ENCODE data around the gene HMG20B.

Gene HMG20B

DNA sequence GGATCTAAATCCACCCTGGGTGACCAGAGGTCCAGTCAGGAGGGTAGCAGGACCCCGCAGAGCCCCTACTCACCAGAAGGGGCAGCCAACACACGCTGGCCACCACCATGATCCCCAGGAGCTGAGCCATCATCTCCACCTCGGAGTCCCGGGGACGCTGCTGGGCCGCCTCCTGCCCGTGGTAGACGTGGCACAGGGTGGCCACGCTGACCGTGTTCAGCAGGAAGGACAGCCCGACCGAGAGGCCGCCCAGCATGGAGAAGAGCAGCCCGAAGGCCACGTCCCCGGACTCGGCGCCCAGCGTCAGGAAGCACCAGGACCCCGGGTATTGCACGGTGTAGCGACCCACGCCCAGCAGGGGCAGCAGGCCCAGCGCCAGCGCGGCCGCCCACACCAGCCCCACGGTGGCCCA lies 27.0 kb downstream of the HMG20B start:
- TF ChIP-seq GATA3 (IDR thresholded peaks at IDR 0.05; ENCODE audit: low read depth, low read length): no peak
- TF ChIP-seq GATA2 (IDR thresholded peaks at IDR 0.05; ENCODE audit: low read depth, low read length): no peak

DNA sequence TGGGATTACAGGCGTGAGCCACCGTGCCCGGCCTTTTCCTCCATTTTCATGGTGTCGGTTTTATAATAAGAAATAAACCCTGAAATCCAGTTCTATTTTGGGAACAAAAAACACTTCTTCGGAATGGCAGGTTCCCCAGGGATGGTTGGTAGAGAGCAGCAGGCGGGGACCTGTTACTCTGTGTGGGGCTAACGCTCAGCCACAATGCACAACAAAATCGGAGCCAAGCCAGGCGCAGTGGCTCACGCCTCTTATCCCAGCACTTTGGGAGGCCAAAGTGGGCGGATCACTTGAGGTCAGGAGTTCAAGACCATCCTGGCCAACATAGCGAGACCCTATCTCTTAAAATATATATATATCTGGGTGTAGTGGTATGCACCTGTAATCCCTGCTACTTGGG lies 28.3 kb downstream of the HMG20B start:
- TF ChIP-seq GATA3 (IDR thresholded peaks at IDR 0.05; ENCODE audit: low read depth, low read length) (no peak), GATA2 (IDR thresholded peaks at IDR 0.05; ENCODE audit: low read depth, low read length) (no peak)

DNA sequence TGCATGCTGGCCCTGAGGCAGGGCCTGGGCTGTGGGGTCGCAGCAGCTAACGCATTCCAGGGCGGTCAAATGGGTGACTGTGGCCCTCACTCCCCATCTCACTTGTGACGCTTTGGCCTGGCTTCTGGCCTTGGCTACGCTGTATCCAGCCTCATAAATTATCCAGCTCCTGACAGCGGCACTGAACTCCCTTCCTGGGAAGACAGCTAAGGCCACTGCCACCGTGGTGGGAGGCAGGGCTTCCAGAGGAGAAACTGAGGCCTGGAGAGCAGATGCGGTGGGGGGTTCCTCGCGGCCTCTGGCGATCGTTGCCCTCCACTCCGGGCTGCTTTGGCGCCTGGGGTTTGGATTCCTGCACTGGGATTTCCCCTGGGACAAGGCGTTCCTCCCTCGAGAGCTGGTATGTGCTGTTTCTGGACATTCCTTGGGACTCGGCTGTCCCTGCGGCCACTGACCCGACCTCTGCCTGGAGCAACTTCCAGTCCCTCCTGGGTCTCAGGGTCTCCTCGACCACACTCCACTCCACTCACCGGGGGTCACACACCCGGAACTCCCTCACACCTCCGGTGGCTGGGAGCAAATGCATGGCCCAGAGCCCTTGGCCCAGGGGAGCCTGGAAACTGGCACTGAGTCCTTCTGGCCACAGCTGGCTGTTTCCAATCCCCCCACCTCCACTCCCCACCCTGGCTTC lies 30.5 kb downstream of the HMG20B start:
- no peak for TF ChIP-seq GATA2 (IDR thresholded peaks at IDR 0.05; ENCODE audit: low read depth, low read length)
- TF ChIP-seq GATA3 (IDR thresholded peaks at IDR 0.05; ENCODE audit: low read depth, low read length): no peak

DNA sequence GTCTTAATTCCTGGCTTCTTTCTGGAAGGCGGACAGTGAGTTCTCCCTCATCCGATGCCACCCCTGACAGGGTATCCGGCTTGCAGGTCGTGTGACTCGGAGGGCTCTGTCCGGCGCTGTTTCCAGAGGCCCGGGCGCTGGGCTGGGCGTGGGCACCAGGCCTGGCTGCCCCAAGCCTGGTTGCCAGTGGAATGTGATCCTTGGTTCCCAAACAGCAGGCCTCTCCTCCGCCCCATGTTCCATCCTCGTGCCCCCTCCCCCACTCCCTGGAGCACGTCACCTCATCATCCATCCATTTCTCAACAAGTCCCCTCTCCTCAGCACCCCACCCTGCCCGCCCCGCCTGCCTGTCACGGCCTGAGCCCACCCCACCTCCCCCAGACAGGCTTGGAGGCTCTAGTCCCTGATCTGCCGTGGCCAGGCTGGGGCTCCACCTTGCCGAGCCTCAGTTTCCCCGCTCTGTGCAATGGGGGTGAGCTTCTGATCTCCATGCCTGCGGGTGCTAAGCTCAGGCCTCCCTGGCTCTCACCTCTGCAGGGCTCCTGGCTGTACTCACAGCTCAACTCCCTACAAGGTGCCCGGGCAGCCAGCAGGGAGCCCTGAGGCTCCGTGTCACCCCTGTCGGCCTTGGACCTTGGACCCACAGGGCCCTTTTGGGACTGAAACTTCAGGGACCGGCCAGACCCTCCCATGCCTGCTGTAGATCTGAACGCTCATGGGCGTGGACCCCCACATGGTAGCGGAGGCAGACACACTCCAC lies 31.7 kb downstream of the HMG20B start:
- TF ChIP-seq GATA2 (IDR thresholded peaks at IDR 0.05; ENCODE audit: low read depth, low read length) (no peak), GATA3 (IDR thresholded peaks at IDR 0.05; ENCODE audit: low read depth, low read length) (no peak)

DNA sequence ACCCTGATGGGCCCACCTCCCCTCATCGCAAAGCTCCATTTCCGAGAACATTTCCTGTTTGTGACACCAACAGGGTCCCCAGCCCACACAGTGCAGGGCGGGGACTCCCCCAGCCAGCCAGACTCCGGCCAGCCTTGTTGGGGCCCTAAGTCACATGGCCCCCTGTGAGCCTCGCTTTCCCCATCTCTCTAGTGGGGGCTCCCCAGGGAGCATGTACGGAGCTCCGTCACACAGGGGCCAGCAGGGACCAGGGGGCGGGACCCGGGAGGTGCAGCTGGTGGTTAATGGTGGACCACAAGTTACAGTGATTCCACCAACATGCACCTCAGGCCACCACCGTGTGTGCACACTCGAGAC lies 32.2 kb downstream of the HMG20B start:
- TF ChIP-seq GATA2 (IDR thresholded peaks at IDR 0.05; ENCODE audit: low read depth, low read length): no peak
- no peak for TF ChIP-seq GATA3 (IDR thresholded peaks at IDR 0.05; ENCODE audit: low read depth, low read length)

DNA sequence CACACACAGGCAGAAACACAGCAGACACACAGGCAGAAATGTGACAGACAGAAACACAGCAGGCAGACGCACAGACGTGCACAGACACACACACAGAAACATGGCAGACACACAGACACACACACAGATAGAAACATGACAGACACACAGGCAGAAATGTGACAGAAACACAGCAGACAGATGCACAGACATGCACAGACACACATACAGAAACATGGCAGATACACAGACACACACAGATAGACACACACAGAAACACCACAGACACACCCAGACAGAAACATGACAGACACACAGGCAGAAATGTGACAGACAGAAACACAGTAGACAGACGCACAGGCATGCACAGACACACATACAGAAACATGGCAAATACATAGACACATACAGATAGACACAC lies 32.6 kb downstream of the HMG20B start:
- no peak for TF ChIP-seq GATA2 (IDR thresholded peaks at IDR 0.05; ENCODE audit: low read depth, low read length)
- TF ChIP-seq GATA3 (IDR thresholded peaks at IDR 0.05; ENCODE audit: low read depth, low read length): no peak

DNA sequence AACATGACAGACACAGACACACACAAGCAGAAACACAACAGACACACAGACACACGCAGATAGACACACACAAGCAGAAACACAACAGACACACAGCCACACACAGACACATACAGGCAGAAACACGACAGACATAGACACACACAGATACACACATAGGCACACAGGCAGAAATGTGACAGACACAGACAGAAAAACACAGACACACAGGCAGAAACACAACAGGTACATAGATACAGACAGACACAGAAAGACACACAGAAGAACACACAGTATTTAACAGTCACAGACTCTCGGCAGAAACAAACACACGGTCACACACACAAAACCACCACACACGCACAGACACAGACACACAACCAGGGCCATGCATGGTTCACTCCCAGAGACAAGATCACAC lies 33.0 kb downstream of the HMG20B start:
- TF ChIP-seq GATA3 (IDR thresholded peaks at IDR 0.05; ENCODE audit: low read depth, low read length): no peak
- no peak for TF ChIP-seq GATA2 (IDR thresholded peaks at IDR 0.05; ENCODE audit: low read depth, low read length)

DNA sequence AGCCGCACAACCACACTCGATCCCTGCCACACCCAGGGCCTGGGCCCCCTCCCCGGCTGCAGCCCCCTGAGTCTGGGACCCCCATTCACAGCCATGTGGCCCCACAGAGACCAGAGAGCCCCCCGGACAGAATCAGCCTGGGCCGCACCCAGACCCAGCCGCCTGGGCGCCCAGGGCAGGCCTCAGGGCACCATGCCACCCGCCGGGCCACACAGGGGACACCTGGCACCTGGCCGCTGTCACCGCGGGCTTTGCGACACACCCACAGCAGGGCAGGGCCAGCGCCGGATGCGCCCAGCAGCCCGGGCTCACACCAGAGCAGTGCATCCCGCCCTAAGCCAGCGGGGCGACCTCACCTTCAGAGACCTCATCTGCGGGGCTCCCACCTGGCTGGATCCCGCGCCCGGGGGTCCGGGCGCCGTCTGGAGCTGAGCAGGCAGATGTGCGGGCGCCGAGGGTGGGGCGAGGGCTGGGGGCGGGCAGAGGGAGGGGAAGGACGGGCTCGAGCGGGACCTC lies 33.5 kb downstream of the HMG20B start:
- TF ChIP-seq GATA3 (IDR thresholded peaks at IDR 0.05; ENCODE audit: low read depth, low read length) (no peak), GATA2 (IDR thresholded peaks at IDR 0.05; ENCODE audit: low read depth, low read length) (no peak)

DNA sequence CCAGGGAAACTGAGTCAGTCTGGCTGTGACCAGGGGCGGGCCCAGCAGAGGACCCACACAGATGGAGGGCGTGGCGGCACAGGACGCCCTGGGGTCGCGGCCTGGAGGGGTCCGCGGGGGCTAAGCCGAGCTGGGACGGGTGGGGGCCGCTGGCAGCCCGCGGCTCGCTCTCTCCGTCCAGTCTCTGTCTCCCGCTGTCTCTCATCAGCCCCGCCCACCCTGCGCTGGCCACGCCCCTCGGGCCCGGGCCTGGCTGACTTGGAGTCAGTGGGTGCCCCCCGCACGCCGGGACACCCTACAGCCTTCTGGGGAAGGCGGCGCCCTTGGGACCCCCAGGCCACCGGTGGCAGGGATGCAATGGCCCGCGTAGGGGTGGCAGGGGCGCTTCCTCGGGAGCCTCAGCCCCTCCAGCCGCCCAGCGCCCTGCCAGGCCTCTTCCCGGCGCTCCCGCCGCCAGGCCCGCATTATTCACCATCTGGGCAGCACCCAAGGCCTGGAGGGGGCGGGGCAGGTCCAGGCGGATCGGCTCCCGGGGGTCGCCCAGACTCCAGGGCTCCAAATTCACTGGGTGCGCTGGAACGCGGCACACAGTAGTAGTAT lies 34.0 kb downstream of the HMG20B start, which contains the start of gene TBXA2R:
Gene TBXA2R, minus strand, starts transcription at position 186 of the 600 bp plus-strand sequence. CDS start 6,241 bp downstream, outside the sequence.
- TF ChIP-seq GATA2 (IDR thresholded peaks at IDR 0.05; ENCODE audit: low read depth, low read length): no peak
- TF ChIP-seq GATA3 (IDR thresholded peaks at IDR 0.05; ENCODE audit: low read depth, low read length): no peak

DNA sequence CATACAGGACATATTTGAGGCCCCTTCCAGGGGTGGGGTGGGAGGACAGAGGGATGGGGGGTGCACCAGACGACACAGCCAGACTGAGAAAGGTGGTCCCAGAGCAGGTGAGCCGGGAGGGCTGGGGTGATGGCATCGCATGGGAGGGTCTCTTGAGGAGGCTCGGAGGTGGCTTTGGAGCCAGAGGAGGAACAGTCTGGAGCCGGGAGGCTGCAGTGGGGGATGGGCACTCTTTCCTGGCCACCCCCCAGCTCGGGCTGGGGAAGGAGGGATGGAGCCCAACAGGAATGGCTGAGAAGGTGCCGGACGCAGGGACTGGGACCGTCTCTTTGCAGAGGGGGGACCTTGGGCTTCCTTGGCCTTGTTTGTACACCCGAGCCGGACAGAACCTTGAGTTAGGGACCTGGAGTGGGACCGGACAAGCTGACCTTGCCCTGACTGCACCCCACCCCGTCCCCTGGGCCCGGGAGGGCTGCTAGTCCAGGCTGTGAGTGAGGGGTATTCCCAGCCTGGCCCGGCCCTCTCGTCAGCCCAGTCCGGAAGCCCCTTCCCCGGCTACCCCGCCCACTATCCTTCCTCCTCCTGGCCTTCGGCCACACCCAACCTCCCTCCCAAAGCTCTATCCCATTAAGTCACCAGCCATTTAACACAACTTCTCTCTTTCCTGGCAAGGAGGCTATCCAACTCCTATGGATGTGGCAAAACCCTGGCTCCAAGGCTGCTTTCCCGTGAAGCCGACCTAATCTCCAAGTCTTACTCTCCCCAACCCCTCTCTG lies 34.7 kb downstream of the HMG20B start:
- TF ChIP-seq GATA2 (IDR thresholded peaks at IDR 0.05; ENCODE audit: low read depth, low read length): no peak
- TF ChIP-seq GATA3 (IDR thresholded peaks at IDR 0.05; ENCODE audit: low read depth, low read length): no peak

DNA sequence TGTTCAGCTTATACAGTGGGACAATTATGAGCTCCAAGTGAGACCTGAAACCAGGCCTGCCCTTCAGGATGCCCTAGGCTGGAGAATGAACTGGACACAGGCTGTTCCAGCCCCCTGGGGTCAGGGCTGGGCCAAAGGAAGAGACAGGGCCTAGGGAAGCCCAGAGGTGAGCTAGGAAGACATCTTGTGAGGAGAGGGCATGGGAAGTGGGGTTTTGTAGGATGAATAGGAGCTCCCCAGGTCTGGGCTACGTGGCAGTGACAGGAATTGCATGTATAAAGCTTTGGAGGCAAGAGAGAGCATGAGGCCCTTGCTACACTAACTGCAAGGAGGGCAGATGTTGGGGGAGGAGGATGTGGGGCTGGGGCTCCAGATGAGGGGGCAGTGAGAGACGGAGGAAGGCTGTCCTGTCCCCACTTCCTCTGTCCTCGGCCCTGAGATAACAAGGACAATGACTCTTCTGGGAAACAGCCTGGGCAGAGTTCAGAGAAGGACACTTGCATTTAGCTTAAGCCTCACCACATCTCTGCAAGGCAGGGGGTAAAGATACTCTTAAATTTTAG lies 35.4 kb downstream of the HMG20B start:
- TF ChIP-seq GATA2 (IDR thresholded peaks at IDR 0.05; ENCODE audit: low read depth, low read length): no peak
- TF ChIP-seq GATA3 (IDR thresholded peaks at IDR 0.05; ENCODE audit: low read depth, low read length): no peak

DNA sequence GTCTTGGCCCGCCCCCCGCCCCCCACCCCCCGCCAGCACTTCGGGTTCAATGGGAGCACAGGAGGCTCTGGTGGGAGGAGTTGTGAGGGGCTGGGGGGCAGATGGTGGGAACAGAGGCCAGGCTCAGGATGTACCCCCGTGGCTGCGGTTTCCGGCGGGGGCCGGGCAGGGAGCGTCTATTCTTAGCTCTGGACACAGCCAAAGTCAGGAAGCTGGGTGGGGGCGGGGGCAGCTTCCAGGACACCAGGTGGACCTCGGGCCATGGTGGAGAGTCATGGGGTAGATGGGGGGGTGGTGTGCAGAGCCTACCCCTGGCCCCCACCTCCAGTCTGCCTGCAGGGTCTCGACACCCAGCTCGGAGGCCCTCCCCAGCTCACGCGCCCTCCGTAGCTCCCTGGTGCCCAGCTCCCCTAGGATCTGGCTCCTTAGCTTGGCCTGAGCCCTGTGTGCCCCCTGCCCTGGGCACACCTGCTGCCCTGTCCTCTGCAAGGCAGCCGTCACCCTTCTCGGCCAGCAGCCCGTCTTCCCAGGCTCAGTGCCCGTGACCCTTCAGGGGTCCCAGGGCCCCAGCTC lies 36.1 kb downstream of the HMG20B start:
- TF ChIP-seq GATA2 (IDR thresholded peaks at IDR 0.05; ENCODE audit: low read depth, low read length) (no peak), GATA3 (IDR thresholded peaks at IDR 0.05; ENCODE audit: low read depth, low read length) (no peak)

Data from SH-SY5Y (cell line).